ENCODE measurements around the gene SPANXC. TPM values are rescaled to one million over a fixed set of nuclear protein-coding genes. Genes with fewer than 3 reads are reported as not detected.

Gene SPANXC
- total and polyA plus RNA-seq, 12 donors: not detected

GRCh38 chrX:141220342-141221008, 21.8 kb downstream of the SPANXC start:
- intact Hi-C loops (cut with DNase I): no loop called here
- Histone ChIP-seq H3K27me3 (peaks cover 6% of the 10 kb centered on the region), H3K27ac (no peak overlapping the region), H3K9me3 (replicated peaks in 1 of 3) (no peaks in the 10 kb centered on the region), H3K36me3 (replicated peaks in 1 of 2) (no peaks in the 10 kb centered on the region), H3K4me1 (replicated peaks in 1 of 2) (no peaks in the 10 kb centered on the region), H3K4me3 (no peak overlapping the region)
- TF ChIP-seq POLR2A (IDR thresholded peaks at IDR 0.05): no peak
- TF ChIP-seq, protein P1, sequence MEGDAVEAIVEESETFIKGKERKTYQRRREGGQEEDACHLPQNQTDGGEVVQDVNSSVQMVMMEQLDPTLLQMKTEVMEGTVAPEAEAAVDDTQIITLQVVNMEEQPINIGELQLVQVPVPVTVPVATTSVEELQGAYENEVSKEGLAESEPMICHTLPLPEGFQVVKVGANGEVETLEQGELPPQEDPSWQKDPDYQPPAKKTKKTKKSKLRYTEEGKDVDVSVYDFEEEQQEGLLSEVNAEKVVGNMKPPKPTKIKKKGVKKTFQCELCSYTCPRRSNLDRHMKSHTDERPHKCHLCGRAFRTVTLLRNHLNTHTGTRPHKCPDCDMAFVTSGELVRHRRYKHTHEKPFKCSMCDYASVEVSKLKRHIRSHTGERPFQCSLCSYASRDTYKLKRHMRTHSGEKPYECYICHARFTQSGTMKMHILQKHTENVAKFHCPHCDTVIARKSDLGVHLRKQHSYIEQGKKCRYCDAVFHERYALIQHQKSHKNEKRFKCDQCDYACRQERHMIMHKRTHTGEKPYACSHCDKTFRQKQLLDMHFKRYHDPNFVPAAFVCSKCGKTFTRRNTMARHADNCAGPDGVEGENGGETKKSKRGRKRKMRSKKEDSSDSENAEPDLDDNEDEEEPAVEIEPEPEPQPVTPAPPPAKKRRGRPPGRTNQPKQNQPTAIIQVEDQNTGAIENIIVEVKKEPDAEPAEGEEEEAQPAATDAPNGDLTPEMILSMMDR (IDR thresholded peaks at IDR 0.05): no peak
- DNase-seq: no peak
- 42 to 69% (median 54%) methylated on average over 3 of the region's 3 CpGs for WGBS, 4 donors

DNA sequence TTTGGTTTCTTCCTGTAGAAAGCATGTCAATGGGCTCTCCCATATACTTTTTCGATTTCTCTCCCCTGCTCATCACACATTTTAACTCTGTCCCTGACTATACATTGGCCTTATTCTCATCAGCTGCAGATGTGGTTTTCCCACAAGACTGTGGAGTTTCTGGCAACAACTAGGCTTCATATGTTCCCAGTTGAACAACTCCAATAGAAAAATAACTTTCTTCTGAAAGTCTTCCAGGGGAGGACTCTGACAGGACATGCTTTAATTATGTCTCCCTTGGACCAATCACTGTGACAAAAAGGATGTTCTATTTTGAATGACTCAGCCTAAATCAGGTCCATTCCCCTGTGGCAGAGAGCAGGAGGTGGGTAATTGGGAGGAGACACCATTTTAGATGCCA, 28.1 kb downstream of the SPANXC start:
- no peak for DNase-seq

DNA sequence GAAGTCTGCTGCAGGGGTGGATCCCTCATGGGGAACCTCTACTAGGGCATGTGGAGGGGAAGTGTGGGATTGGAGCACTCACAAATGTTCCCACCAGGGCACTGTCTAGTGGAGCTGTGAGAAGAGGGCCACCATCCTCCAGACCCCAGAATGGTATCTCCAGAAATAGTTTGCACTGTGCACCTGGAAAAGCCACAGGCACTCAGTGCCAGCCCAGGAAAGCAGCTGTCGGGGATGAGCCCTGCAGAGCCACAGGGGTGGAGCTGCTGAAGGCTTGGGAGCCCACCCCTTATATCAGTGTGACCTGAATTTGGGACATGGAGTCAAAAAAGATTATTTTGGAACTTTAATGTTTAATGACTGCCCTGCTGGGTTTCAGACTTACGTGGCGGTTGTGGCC, 40.4 kb downstream of the SPANXC start:
- intact Hi-C loops (cut with DNase I): no loop called here
- no peak for DNase-seq
- H3K4me3 ChIP-seq: no peak overlapping the region
- TF ChIP-seq, protein P1 (IDR thresholded peaks at IDR 0.05): no peak
- no peak for TF ChIP-seq POLR2A (IDR thresholded peaks at IDR 0.05)
- H3K27me3 ChIP-seq: no peaks in the 10 kb centered on the region
- H3K9me3 ChIP-seq (replicated peaks in 1 of 3): no peaks in the 10 kb centered on the region
- no peaks in the 10 kb centered on the region for H3K36me3 ChIP-seq (replicated peaks in 1 of 2)
- no peaks in the 10 kb centered on the region for H3K4me1 ChIP-seq (replicated peaks in 1 of 2)
- H3K27ac ChIP-seq: no peak overlapping the region
- WGBS, 4 donors: 80 to 93% (median 84%) methylated on average over 2 to 3 of the region's 3 CpGs

More for the DNA sequence above, 28.1 kb downstream of the SPANXC start:
- Histone ChIP-seq H3K4me3 (no peak overlapping the region), H3K4me1 (replicated peaks in 1 of 2) (no peaks in the 10 kb centered on the region), H3K27me3 (peaks cover 3% of the 10 kb centered on the region), H3K27ac (no peak overlapping the region), H3K36me3 (replicated peaks in 1 of 2) (no peaks in the 10 kb centered on the region), H3K9me3 (replicated peaks in 1 of 3) (no peaks in the 10 kb centered on the region)
- intact Hi-C loops (cut with DNase I): no loop called here
- no peak for TF ChIP-seq POLR2A (IDR thresholded peaks at IDR 0.05)
- TF ChIP-seq, protein P1 (IDR thresholded peaks at IDR 0.05): no peak
- WGBS, 4 donors: 62 to 81% (median 72%) methylated on average over 1 of the region's 1 CpG

Other genes with a start within 250 kb of the SPANXC start
- not detected for gene SPANXB1, start 239.9 kb downstream of the SPANXC start, total RNA-seq
- gene SPANXB1, start 239.9 kb downstream of the SPANXC start, polyA plus RNA-seq: not detected
- gene LDOC1, start 65.4 kb downstream of the SPANXC start, total RNA-seq: 10 to 100 TPM in 7 of 9 donors, 1 to 10 TPM in 2; 6.4 to 47.6 (median 24.5) TPM
- 10 to 100 TPM; 44.1 to 65.9 (median 54.1) TPM for gene LDOC1, start 65.4 kb downstream of the SPANXC start, polyA plus RNA-seq

Data from adrenal gland (tissue), 12 donors.